ENCODE results near the gene IKZF1.
"Not testable (repeated sequence)": the region's sequence is repeated elsewhere in the genome, so short reads cannot be mapped to it uniquely, and the experiment has no call there.

The IKZF1 gene

DNA sequence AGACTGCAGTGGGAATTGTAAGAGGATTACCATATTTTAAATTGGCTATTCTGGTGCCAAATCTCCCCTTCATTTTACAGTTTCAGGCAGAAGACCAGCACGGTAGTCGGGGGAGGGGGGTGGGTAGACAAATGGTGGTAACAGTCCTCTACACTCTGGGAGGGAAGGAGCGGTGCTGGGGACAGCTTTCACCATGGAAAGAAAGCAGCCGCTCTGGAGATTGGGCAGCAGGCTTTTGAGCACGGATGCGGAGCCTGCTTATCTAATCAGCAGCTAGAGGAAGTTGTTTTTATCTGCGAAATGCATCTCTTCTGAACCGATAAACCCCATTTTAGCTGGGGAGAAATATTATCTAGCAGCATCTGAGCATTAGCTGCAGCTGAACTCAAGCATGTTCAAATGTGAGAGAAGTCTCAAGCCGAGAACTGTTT is 28.7 kb downstream of the IKZF1 start:
- no peak for DNase-seq (ENCODE audit: low read depth, low spot score)

DNA sequence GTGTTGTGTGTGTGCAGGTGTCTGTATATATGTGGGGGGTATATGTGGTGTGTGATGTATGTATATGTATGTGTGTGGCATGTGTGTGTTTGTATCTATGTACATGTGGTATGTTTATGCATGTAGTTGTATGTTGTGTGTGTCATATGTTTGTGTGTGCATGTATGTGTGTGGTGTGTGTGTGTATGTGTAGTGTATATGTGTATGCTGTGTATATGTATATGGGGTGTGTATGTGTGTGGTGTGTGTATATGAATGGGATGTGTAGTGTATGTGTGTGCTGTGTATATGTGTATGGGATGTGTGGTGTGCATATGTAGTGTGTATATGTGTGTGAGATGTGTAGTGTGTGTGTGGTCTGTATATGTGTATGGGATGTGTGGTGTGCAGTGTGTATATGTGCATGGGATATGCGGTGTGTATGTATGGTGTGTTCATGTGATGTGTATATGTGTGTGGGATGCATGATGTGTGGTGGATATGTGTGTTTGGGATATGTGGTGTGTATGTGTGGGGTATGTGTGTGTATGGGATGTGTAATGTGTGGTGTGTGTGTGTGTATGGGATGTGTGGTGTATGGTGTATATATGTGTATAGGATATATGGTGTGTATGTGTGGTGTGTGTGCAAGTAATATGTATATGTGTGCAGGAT is 30.0 kb downstream of the IKZF1 start:
- DNase-seq (ENCODE audit: low read depth, low spot score), result no peak

DNA sequence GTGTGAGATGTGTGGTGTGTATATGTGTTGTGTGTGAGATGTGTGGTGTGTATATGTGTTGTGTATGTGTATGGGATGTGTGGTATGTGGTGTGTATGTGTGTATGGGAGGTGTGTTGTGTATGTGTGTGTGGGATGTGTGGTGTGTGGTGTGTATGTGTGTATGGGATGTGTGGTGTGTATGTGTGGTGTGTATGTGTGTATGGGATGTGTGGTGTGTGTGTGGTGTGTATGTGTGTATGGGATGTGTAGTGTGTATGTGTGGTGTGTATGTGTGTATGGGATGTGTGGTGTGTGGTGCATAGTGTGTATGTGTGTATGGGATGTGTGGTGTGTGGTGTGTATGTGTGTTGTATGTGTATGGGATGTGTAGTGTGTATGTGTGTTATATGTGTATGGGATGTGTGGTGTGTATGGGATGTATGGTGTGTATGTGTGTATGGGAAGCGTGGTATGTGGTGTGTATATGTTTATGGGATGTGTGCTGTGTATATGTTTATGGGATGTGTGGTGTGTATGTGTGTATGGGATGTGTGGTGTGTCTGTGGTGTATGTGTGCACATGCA is 30.8 kb downstream of the IKZF1 start:
- no peak for DNase-seq (ENCODE audit: low read depth, low spot score)

DNA sequence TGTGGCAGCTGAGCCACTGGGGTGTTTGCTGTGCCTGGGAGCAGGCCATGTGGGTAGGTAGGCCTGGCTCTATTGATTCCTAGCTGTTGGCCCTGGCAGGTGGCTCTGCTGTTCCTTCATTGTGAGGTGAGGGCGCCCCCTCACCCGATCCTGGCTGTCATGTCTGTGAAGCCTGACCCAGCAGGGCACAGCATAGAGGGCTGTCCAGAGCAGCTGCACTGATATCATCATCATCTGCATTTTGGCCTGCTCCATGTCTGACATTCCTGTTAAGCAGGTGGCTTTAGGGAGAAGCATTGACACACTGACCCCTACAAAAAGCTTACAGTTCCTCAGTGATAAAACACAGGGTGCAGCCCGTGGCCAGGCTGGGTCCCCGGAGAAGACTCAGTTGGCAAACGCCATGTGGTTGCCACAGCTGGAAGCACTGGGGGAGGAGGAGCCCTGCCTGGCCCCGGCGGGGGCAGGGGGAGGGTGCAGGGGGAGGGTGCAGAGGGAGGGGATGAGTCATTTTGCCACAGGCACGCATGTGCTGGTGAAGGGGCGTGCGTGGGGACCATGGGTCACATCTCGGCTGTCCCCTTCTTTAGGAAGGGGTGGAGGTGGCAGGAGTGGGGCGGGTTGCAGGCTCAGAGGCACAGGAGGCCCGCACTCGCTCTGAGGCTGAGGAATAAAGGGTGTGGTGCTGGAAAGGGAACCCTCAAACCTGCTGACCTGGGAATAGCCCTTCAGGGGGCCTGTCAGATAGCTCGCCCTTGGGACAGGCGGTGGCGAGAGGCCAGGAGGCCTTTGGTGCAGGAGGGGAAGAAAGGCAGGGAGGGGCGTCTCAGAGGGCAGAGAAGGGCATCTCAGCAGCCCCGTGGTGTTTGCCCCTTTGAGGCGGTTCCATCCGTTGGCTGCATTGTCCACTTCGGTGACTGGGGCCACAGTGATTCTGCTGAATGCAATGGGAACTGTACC is 31.6 kb downstream of the IKZF1 start:
- no peak for DNase-seq (ENCODE audit: low read depth, low spot score)

DNA sequence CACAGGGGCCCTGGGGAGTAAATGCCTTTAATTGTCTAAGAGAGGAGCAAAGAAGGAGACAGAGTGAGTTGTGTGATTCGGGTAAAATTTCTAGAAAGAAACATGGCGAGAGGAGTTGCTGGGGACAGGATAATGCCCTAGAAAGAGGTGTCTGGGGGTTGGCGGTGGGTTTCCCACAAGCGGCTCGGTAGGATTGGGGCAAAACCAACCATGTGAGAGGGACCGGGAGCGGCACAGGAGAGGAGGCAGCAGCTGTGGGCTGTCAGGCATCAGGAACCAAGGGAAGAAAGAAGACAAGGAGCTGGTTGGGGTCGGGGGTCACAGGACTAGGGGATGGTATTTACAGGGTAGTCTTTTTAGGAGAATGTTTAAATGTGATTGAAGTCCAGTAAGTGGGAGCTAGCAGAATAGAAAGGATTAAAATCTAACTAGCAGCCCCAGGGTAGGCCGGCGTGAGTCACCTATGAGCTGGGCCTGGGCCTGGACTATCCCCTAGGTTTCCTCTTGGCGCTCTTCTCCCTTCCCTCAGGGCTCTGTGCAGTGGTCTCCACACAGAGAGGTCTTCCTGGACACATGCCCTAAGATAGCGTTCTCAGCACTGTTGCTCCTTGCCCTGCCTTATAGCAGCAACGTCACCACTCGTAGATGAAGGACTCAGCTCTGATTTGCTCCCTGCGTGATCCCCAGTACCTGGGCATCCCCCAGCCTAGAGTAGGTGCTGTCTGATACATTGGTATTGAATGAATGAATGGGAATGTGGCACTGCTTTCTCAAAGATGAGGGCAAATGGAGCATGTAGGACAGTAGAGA is 32.6 kb downstream of the IKZF1 start:
- DNase-seq (ENCODE audit: low read depth, low spot score), result no peak

DNA sequence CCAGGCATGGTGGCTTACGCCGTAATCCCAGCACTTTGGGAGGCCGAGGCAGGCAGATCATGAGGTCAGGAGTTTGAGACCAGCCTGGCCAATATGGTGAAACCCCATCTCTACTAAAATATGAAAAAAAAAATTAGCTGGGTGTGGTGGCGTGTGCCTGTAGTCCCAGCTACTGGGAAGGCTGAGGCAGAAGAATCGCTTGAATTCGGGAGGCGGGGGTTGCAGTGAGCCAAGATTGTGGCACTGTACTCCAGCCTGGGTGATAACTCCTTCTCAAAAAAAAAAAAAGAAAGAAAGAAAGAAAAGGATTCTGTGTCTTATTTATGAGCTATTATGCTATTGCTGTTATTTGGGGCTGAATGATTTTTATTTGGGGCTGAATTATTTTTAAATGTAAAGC is 35.0 kb downstream of the IKZF1 start:
- DNase-seq (ENCODE audit: low read depth, low spot score), result not testable (repeated sequence)

DNA sequence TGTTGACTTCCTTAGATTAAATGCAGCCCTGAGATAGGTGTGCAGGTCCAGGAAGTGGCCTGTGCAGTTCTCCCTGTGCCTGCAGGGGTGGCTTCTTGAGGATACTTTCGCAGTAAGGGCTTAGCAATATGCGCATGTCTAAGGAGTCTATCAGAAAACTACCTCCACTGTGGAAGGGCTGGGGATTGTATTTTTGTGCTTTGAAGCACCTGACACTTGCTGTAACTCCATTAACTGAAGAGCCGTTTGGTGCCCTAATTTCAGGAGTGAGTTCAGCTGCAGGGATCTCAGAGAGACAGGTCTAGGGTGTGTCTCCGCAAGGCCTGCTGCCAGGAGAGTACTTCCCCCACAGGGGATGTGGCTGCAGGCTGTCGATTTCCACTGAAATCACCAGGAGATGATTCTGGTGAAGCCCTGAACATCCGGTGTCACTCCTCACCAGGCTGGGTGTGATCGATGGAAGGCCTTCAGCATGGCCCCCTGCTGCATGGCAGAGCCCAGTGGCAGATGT is 35.5 kb downstream of the IKZF1 start:
- DNase-seq (ENCODE audit: low read depth, low spot score), result no peak

DNA sequence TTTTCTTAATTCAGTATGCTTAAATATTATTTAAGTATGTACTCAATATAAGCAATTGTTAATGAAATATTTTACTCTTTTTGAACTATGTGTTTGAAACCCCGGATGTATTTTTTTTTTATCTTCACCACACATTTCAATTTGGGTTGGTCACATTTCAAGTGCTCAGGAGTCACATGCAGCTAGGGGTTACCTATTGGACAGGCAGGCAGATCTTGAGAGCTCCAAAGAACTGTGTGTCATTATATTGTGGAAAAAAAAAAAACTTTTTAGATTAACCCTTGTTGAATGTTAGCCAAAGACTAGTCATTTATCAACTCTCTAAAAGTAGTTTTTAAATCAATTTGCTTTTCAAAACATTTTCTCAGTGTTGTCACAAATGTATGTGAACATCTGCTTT is 37.2 kb downstream of the IKZF1 start:
- no peak for DNase-seq (ENCODE audit: low read depth, low spot score)

DNA sequence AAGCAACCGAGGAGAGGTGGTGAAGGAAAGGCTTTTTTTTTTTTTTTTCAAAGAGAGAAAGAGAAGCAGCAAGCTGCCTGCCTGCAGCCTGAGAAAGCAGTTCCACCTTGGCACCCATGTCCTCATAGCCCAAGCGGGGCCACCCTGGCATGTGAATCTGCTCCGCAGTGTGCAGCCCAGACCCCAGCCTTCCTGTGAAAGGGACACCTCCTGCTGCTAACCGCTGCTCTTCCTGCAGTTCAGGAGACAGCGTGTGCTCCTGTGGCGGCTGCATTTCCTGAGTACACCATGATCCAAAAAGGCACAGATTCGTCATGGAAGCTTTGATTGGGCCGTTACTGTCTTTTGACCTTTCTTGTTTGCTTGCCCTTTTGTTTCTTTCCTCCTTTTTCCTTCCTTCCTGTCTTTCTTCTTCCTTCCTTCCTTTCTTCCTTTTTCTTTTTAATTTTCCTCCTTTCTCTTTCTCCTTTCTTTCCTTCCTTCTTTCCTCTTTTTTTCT is 38.1 kb downstream of the IKZF1 start:
- DNase-seq (ENCODE audit: low read depth, low spot score), result no peak

DNA sequence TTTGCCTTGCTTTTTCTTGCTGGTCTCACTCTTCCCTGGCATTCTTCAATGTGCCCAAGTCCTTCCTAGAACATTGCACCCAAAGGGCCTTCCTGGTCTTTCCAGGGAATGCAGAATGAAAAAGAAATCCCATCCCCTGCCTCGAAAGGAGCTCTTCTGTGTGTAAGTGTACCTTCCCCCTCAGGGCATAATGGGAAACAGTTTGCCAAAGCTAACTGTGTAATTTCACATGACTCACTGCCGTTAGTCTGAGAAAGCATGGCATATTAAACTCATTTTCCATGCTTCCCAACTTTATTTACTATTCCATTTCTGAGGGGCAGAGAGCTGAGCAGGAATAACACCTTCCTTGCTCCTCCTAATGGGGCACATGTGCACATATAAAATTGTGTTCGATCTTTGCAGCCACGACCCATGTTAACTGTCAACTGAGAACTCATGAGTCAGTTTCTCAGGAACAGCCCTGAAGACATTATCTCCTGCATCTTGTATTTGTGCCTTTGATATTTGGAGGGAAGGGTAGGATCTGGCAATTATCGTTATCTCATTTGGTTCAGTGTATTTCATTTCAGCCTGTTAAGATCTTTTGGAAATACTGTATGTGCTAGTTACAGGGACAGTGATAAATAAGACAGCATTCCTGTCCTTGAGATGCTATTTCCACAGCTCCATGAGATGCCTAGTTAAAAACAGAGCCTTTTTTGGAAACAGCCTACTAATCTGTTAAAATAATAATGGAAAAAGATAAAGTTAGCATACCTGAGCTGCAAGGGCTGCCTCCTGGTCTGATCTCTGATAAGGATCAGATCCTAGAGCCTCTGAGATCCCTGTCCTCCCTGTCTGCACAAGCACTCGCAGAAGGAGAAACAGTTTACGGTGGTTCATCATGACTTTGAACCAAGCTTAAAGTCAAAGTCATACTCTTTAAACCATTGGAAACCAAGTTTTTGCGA is 42.3 kb downstream of the IKZF1 start:
- DNase-seq (ENCODE audit: low read depth, low spot score), result no peak

DNA sequence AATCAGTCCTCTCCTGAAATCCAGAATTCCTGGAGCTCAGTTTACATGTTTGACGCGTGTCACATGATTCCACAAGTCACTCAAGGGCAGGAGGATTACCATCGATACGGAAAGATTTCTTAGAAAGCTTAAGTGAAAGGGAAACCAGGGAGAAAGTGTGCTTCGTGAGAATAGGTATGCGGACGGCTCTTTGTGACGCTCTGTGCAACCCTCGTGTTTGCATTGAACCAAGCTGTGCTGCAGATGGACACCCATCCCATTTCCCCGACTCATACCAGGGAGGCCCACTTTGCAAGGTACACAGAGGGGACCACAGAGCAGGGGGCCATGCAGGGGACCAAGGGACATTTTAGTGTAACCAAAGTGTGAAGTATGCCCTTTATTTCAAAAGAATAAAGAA is 43.2 kb downstream of the IKZF1 start:
- no peak for DNase-seq (ENCODE audit: low read depth, low spot score)

DNA sequence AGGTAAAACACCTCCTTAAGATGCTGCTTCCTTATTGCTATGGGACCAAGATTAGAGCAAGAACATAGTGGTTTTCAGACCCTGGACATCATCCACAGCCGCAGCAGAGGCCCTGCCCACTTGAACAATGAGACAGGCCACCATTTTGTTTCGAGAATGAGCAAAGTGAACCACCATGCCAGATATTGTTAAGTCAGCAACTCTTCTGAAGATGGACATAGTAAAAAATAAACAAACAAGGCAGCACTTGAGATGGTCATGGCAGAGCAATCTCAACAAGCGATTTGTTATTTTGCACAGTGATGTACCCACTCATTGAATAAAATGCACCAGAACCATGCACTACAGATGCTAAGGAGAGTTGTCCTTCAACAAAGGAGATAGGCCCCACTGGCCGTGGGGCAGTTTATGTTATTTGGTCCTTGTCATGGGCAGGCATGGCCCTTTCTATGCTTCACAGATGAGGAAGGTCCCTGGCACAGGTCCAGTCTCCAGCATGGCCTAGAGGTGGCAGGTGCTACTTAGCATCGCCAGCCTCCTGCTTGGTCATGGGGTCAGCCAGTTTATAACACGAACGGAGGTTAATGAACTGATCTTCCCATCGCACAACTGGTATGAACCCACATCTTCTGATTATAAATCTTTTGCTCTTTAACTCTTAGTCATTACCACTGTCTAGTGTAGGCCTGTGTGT is 44.1 kb downstream of the IKZF1 start:
- DNase-seq (ENCODE audit: low read depth, low spot score), result no peak

DNA sequence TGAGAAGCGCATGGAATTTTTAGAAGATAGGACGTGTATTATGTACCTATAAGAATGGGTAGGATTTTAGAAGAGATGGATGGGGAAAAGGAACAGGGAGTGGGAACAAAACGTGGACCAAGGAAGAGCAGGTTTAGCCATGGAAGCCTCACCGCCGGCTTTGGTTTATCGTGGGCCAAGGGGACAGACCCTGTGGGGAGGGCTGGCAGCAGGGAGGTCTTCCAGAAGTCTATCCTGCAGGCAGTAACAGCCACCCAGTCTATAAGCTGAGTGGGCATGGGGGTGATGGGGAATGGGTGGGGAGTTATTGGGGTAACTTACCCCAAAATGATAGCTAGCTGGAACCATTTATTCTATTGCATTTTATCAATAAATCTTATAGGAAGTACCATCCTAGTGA is 44.9 kb downstream of the IKZF1 start:
- DNase-seq (ENCODE audit: low read depth, low spot score), result no peak

DNA sequence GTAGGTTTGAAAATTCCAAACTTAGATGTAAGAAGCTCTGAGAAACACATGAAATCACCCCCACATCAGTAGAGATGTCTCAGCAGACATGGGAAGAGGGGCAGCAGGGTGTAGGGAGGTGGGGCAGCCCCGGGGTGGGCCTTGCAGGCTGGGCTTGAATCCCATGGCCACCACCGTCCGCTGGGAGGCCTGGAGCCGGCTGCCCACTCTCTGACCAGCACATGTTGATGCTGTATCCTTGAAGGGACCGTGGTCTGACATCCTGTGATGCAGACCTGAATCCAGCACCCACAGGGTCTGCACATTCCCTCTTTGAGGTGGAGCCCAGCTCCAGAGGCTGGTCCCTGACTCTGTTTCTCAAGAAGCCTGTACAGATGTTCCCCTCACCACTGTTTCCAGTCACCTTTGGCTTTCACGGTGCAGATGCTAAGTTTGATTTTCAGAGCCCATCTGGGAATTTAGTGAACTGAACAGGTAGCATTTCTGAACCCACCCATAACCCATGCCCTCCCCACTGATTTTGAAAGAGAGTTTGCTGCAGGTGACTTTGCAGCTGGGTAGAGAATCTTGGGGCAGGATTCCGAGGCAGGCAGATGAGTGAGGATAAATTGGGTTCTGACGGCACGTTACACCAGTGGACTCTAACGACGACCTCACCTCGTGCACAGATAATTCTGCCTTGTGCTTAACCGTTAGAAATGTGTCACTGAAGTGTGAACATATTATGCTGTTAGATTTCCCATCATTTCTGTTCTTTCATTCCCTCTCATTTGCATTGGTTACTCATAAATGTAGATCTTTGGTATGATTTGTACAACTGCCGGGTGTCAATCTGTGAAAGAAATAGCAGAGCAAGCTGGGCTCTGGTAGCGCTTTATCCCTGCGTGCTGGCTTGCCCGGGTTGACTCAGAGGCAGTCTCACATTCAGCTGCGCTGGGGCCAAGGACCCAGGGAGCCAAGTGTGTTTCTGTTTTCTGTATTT is 45.7 kb downstream of the IKZF1 start:
- DNase-seq (ENCODE audit: low read depth, low spot score), result no peak

DNA sequence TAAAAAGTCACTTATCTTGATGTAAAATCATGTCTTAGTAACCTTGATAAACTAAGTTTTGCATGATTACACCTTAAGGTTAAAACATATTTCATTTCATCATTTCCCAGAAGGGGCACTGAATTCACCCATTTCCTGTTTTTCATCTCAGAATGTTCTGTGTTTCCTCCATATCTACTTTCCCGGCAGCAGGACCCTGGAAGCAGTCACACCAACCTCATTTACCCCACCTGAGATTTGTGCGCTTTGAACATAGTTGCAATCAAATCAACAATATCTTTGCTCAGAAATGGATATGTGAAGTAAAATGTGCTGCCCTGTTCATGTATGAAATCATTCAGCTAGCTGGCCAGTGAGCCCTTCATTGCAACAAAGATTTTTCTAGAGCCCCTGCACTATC is 46.8 kb downstream of the IKZF1 start:
- DNase-seq (ENCODE audit: low read depth, low spot score), result no peak

DNA sequence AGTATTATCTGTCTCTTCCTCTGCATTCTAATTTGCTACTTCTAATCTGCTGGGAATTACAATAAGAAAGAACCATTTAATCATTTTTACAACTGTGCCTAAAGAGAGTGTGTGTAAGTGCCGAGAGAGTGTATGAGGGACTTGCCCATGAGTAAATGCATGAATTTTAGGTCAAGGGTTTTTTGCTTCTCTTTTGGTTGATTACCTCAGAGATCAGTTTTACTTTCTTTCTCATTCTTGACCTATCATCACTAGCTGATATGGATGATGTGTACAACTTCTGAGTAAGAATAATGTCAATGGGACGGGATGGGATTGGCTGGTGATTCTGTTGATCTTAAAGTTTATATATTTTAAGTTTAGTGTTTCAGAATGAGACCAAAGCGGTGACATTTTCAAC is 47.8 kb downstream of the IKZF1 start:
- DNase-seq (ENCODE audit: low read depth, low spot score), result no peak

DNA sequence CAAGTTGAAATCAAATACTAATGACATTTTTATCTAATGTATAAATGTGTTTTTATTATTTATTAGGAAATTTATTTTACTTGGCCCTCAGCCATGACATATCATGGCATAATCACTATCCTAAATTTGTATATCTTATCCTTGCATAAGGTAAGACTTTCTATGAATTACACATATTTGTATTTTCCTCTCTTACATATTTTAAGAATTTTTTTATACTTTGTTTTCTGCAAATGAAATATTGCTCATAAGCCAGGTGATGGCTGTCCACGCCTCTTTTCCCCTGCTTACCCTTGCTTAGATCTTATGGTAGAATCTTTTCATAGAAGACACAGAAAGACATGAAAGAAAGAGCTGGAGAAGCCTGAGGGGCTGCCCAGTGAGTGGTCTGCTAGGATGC is 48.2 kb downstream of the IKZF1 start:
- DNase-seq (ENCODE audit: low read depth, low spot score), result no peak

DNA sequence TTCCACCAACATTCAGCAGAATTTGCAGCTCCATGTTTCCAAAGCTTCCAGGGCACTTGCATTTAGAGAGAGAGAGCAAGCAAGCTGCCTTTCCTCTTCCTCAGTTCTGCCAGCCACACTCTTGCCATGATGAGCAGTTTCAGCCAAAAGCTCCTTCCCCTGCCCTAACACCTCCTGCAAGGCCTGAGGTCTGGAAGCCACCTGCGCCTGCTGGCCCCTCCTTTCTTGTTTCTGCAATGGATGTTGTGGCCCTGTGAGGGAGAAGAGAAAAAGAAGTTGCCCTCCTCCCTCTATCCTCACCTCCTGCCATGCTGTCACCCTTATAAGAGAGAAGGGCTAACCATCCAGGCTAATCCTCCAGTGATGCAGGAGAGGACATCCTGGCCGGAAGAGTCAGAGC is 48.7 kb downstream of the IKZF1 start:
- DNase-seq (ENCODE audit: low read depth, low spot score), result no peak
